HEK293 (cell line): ENCODE data around the gene CASQ2.

Source experiments
- REST ChIP-seq: fragments of 450-650 bp; formaldehyde crosslinking; IDR thresholded peaks from 2 replicates; pipeline ENCODE4 v1.5.1; 2016; ENCODE audit warnings: missing biosample characterization, missing genetic modification characterization
- YY1 ChIP-seq: fragments of 450-650 bp; formaldehyde crosslinking; IDR thresholded peaks from 2 replicates; pipeline ENCODE4 v1.5.1; 2018; ENCODE audit warnings: missing biosample characterization, missing genetic modification characterization
- ZNF558 ChIP-seq: fragments of 450-650 bp; formaldehyde crosslinking; IDR thresholded peaks from 2 replicates; pipeline ENCODE4 v1.5.1; 2016; ENCODE audit warnings: missing biosample characterization, missing genetic modification characterization

GRCh38 chr1:115809847-115810246 lies 41.3 kb upstream of the CASQ2 start:
- TF ChIP-seq YY1 (tag by site-specific recombination): no peak
- no peak for TF ChIP-seq ZNF558
- TF ChIP-seq REST (tag by site-specific recombination): no peak
